ENCODE results near the gene NHLH2.
A peak's percentile ranks its signal among the peaks of the same experiment; 100 is the strongest.

NHLH2 gene

GRCh38 chr1:115837740-115838421, 3.0 kb downstream of the NHLH2 start:
- DNase-seq = no peak

GRCh38 chr1:115837341-115837739, 3.6 kb downstream of the NHLH2 start:
- no peak for DNase-seq

- no peak for DNase-seq
These were observed 7.1 kb downstream of the NHLH2 start for GRCh38 chr1:115833856-115834255.

- no peak for DNase-seq
These were observed 8.3 kb downstream of the NHLH2 start for GRCh38 chr1:115832651-115833050.

GRCh38 chr1:115830963-115831362, 10.0 kb downstream of the NHLH2 start:
- no peak for DNase-seq

- no peak for DNase-seq
These were observed 11.0 kb downstream of the NHLH2 start for GRCh38 chr1:115829947-115830346.

- DNase-seq = no peak
These were observed 11.8 kb downstream of the NHLH2 start for GRCh38 chr1:115829023-115829674.

GRCh38 chr1:115828101-115829022, 12.6 kb downstream of the NHLH2 start:
- DNase-seq = no peak

GRCh38 chr1:115827452-115828044, 13.4 kb downstream of the NHLH2 start:
- DNase-seq = no peak

GRCh38 chr1:115826628-115827027, 14.3 kb downstream of the NHLH2 start:
- DNase-seq = no peak

GRCh38 chr1:115822117-115822516, 18.8 kb downstream of the NHLH2 start:
- no peak for DNase-seq

GRCh38 chr1:115815694-115816093, 25.2 kb downstream of the NHLH2 start:
- DNase-seq = no peak

GRCh38 chr1:115814685-115815398, 26.1 kb downstream of the NHLH2 start:
- no peak for DNase-seq

GRCh38 chr1:115813727-115814126, 27.2 kb downstream of the NHLH2 start:
- no peak for DNase-seq

- no peak for DNase-seq
These were observed 29.6 kb downstream of the NHLH2 start for GRCh38 chr1:115811140-115811828.

GRCh38 chr1:115810609-115811008, 30.3 kb downstream of the NHLH2 start:
- no peak for DNase-seq

GRCh38 chr1:115809847-115810246, 31.1 kb downstream of the NHLH2 start:
- DNase-seq = no peak

GRCh38 chr1:115809076-115809475, 31.9 kb downstream of the NHLH2 start:
- no peak for DNase-seq

GRCh38 chr1:115807723-115808122, 33.2 kb downstream of the NHLH2 start:
- DNase-seq = peak; percentile 54

- DNase-seq = no peak
These were observed 35.3 kb downstream of the NHLH2 start for GRCh38 chr1:115805597-115805996.

GRCh38 chr1:115802416-115802815, 38.5 kb downstream of the NHLH2 start:
- DNase-seq = no peak

GRCh38 chr1:115797486-115797885, 43.4 kb downstream of the NHLH2 start:
- no peak for DNase-seq

All from RPMI8226 (cell line).